GM19351 (cell line): ENCODE results near the gene GALP.
"Not testable (repeated sequence)": the region's sequence is repeated elsewhere in the genome, so short reads cannot be mapped to it uniquely, and the experiment has no call there.

ENCODE experiments used
- ATAC-seq: cut with Tn5 transposase; IDR thresholded peaks from one replicate; pipeline ENCODE4 v1.9.1; 2021; ENCODE audit warnings: mild to moderate bottlenecking, moderate library complexity; ENCODE audit not compliant: unreplicated experiment

Gene GALP

GRCh38 chr19:56175861-56176307 is at the start of gene GALP:
TSS of gene GALP (plus strand) at chr19:56176008. CDS start at chr19:56177109, 1,101 bp downstream.
- not testable (repeated sequence) for ATAC-seq

- no peak for ATAC-seq
These were observed 48.6 kb upstream of the GALP start for GRCh38 chr19:56126983-56127780.

GRCh38 chr19:56130006-56130405 is 45.8 kb upstream of the GALP start:
- ATAC-seq: no peak

- ATAC-seq: no peak
These were observed 44.2 kb upstream of the GALP start for GRCh38 chr19:56131651-56132050.

GRCh38 chr19:56132316-56132822 is 43.4 kb upstream of the GALP start:
- no peak for ATAC-seq

GRCh38 chr19:56133858-56134653 is 41.8 kb upstream of the GALP start:
- ATAC-seq: no peak

GRCh38 chr19:56134654-56134921 is 41.2 kb upstream of the GALP start:
- no peak for ATAC-seq

- no peak for ATAC-seq
These were observed 39.4 kb upstream of the GALP start for GRCh38 chr19:56136362-56136761.

- no peak for ATAC-seq
These were observed 38.4 kb upstream of the GALP start for GRCh38 chr19:56137405-56137804.

- no peak for ATAC-seq
These were observed 37.7 kb upstream of the GALP start for GRCh38 chr19:56138069-56138468.

- peak; percentile 1 for ATAC-seq
These were observed 35.8 kb upstream of the GALP start for GRCh38 chr19:56139847-56140582.

GRCh38 chr19:56140583-56141416 is 35.0 kb upstream of the GALP start, which contains the start of gene ZNF444:
TSS of gene ZNF444 (plus strand) at chr19:56141287. CDS start at chr19:56146912, 5,625 bp downstream.
- ATAC-seq: peak; percentile 89

GRCh38 chr19:56141417-56141993 is 34.3 kb upstream of the GALP start:
- ATAC-seq: no peak

- no peak for ATAC-seq
These were observed 33.6 kb upstream of the GALP start for GRCh38 chr19:56142087-56142787.

- no peak for ATAC-seq
These were observed 32.8 kb upstream of the GALP start for GRCh38 chr19:56142897-56143434.

GRCh38 chr19:56144376-56144775 is 31.4 kb upstream of the GALP start:
- ATAC-seq: no peak

GRCh38 chr19:56144831-56145230 is 31.0 kb upstream of the GALP start:
- ATAC-seq: no peak

GRCh38 chr19:56145698-56146097 is 30.1 kb upstream of the GALP start:
- ATAC-seq: no peak

GRCh38 chr19:56146904-56147303 is 28.9 kb upstream of the GALP start:
- no peak for ATAC-seq
